SK-N-SH (cell line): Measurements from ENCODE around the gene ETV3. TPM values are rescaled to one million over a fixed set of nuclear protein-coding genes. Genes with fewer than 3 reads are reported as not detected.

Experiments
- CTCF ChIA-PET: fragments of 300-600, 350-600 bp; formaldehyde crosslinking; extraction: SDS; loops from one replicate; lab custom pipeline; 2021; lab: Yijun Ruan, JAX
- POLR2A ChIA-PET: fragments of 350-600 bp; sonication (Branson Sonifier 250); formaldehyde crosslinking; extraction: SDS; loops from one replicate; lab custom pipeline; 2020; ENCODE audit warnings: antibody characterized with exemption, inconsistent platforms; lab: Yijun Ruan, JAX
- DNase-seq: peaks from one replicate; pipeline ENCODE4 v3.0.0; 2012
- H2AFZ ChIP-seq: fragments of 200-600 bp; sonication (generic); 2 replicates; pipeline ENCODE4 v1.8.1; 2016; ENCODE audit warnings: antibody characterized with exemption, mild to moderate bottlenecking, low read depth
- H3F3A ChIP-seq: fragments of 200-600 bp; sonication (generic); replicated peaks from 2 replicates; pipeline ENCODE3; 2016; ENCODE audit warnings: antibody characterized with exemption, mild to moderate bottlenecking; ENCODE audit not compliant: insufficient read depth
- H3K27ac ChIP-seq, 2 experiments: fragments of 200-500 bp in 1 of 2; fragments of 200-600 bp in 1 of 2; sonication (Bioruptor generic) in 1 of 2; sonication (generic), shearing (Covaris generic) in 1 of 2; 2 replicates each; pipeline versions ENCODE4 v1.5.1 to v1.6.1; 2014 to 2016; ENCODE audit warnings: low read depth in 2 of 2, inconsistent platforms in 1 of 2, low read length in 1 of 2, mild to moderate bottlenecking in 1 of 2, mixed read lengths in 1 of 2
- H3K27me3 ChIP-seq: fragments of 200-600 bp; sonication (generic), shearing (Covaris generic); 2 replicates; pipeline ENCODE4 v1.6.1; 2016; ENCODE audit warnings: mixed run types; ENCODE audit not compliant: insufficient read depth
- H3K36me3 ChIP-seq, 2 experiments: fragments of 200-500 bp in 1 of 2; fragments of 200-600 bp in 1 of 2; sonication (Bioruptor generic) in 1 of 2; sonication (generic) in 1 of 2; replicated peaks in 1 of 2; 2 replicates each; pipeline versions ENCODE3 to v1.5.1; 2014 to 2016; ENCODE audit warnings: low read length in 1 of 2, mild to moderate bottlenecking in 1 of 2; ENCODE audit not compliant: insufficient read depth in 2 of 2, control insufficient read depth in 1 of 2
- H3K4me1 ChIP-seq, 2 experiments: fragments of 200-500 bp in 1 of 2; fragments of 200-600 bp in 1 of 2; sonication (Bioruptor generic) in 1 of 2; sonication (generic), shearing (Covaris generic) in 1 of 2; 2 replicates each; pipeline versions ENCODE4 v1.5.1 to v1.6.1; 2014 to 2016; ENCODE audit warnings: low read depth in 1 of 2, low read length in 1 of 2, mixed run types in 1 of 2; ENCODE audit not compliant: insufficient read depth in 2 of 2, control insufficient read depth in 1 of 2
- H3K4me2 ChIP-seq: fragments of 200-600 bp; sonication (generic), shearing (Covaris generic); 2 replicates; pipeline ENCODE4 v1.6.1; 2017; ENCODE audit warnings: mixed run types
- H3K4me3 ChIP-seq, 2 experiments: fragments of 200-500 bp in 1 of 2; fragments of 200-600 bp in 1 of 2; sonication (Bioruptor generic) in 1 of 2; sonication (generic), shearing (Covaris generic) in 1 of 2; 2 replicates each; pipeline versions ENCODE4 v1.5.1 to v1.8.1; 2014 to 2016; ENCODE audit warnings: low read depth in 2 of 2, inconsistent platforms in 1 of 2, low read length in 1 of 2, mild to moderate bottlenecking in 1 of 2, mixed read lengths in 1 of 2, moderate library complexity in 1 of 2
- H3K79me2 ChIP-seq: fragments of 200-600 bp; sonication (generic); 2 replicates; pipeline ENCODE4 v1.8.1; 2017; ENCODE audit warnings: mild to moderate bottlenecking; ENCODE audit not compliant: insufficient read depth
- H3K9ac ChIP-seq: fragments of 200-600 bp; sonication (generic); 2 replicates; pipeline ENCODE4 v1.6.1; 2017; ENCODE audit warnings: mixed run types
- H3K9me2 ChIP-seq: fragments of 200-600 bp; sonication (generic); 2 replicates; pipeline ENCODE4 v1.6.1; 2017; ENCODE audit warnings: mixed run types
- H3K9me3 ChIP-seq: fragments of 200-600 bp; sonication (generic); 2 replicates; pipeline ENCODE4 v1.6.1; 2017; ENCODE audit warnings: mixed run types, mild to moderate bottlenecking, moderate library complexity
- H4K20me1 ChIP-seq: fragments of 200-600 bp; sonication (generic); 2 replicates; pipeline ENCODE4 v1.6.1; 2017; ENCODE audit warnings: mild to moderate bottlenecking, mixed run types; ENCODE audit not compliant: insufficient read depth
- CTCF ChIP-seq: fragments of 200-600 bp; sonication (generic); IDR thresholded peaks from 2 replicates; pipeline ENCODE4 v1.6.1; 2017; ENCODE audit warnings: antibody characterized with exemption, mild to moderate bottlenecking, moderate library complexity
- ELF1 ChIP-seq: IDR thresholded peaks from 2 replicates; pipeline ENCODE4 v1.4.0; 2012
- EP300 ChIP-seq, 2 experiments: IDR thresholded peaks; 2 replicates each; pipeline versions ENCODE4 v1.4.0 to v1.6.1; 2012; ENCODE audit warnings: borderline replicate concordance in 1 of 2, low read depth in 1 of 2, low read length in 1 of 2
- EZH2phosphoT487 ChIP-seq: fragments of 200-600 bp; sonication (generic); IDR thresholded peaks from 2 replicates; pipeline ENCODE4 v1.6.1; 2017; ENCODE audit warnings: low read depth, mixed run types, mild to moderate bottlenecking, antibody characterized with exemption, moderate library complexity, borderline replicate concordance
- FOSL2 ChIP-seq: IDR thresholded peaks from 2 replicates; pipeline ENCODE4 v1.4.0; 2012; ENCODE audit warnings: low read depth, mild to moderate bottlenecking, moderate library complexity, borderline replicate concordance
- FOXJ3 ChIP-seq: sonication (generic); formaldehyde crosslinking; IDR thresholded peaks from 2 replicates; pipeline ENCODE4 v1.5.1; 2020; ENCODE audit warnings: mild to moderate bottlenecking, missing genetic modification reagents
- FOXM1 ChIP-seq: IDR thresholded peaks from 2 replicates; pipeline ENCODE4 v1.4.0; 2012; ENCODE audit warnings: low read depth, mild to moderate bottlenecking
- JUND ChIP-seq: IDR thresholded peaks from 2 replicates; pipeline ENCODE4 v1.4.0; 2012
- MAX ChIP-seq: IDR thresholded peaks from 2 replicates; pipeline ENCODE4 v1.4.0; 2012; ENCODE audit warnings: low read depth
- MXI1 ChIP-seq: IDR thresholded peaks from 2 replicates; pipeline ENCODE4 v1.6.1; 2012; ENCODE audit warnings: mild to moderate bottlenecking, low read depth, low read length, improper control_type of control experiment
- RCOR1 ChIP-seq: fragments of 150-350 bp; IDR thresholded peaks from 2 replicates; pipeline ENCODE4 v1.6.1; 2017; ENCODE audit warnings: antibody characterized with exemption, low read length
- RXRA ChIP-seq: IDR thresholded peaks from 2 replicates; pipeline ENCODE4 v1.4.0; 2012; ENCODE audit warnings: low read depth, mild to moderate bottlenecking, borderline replicate concordance
- SIN3A ChIP-seq: IDR thresholded peaks from 2 replicates; pipeline ENCODE4 v1.6.1; 2012; ENCODE audit warnings: low read depth, mild to moderate bottlenecking, low read length, moderate library complexity, borderline replicate concordance
- TAF1 ChIP-seq: IDR thresholded peaks from 2 replicates; pipeline ENCODE4 v1.6.1; 2012; ENCODE audit warnings: low read depth, mild to moderate bottlenecking, low read length, moderate library complexity, borderline replicate concordance
- TCF12 ChIP-seq: IDR thresholded peaks from 2 replicates; pipeline ENCODE4 v1.4.0; 2012
- TEAD4 ChIP-seq: IDR thresholded peaks from 2 replicates; pipeline ENCODE4 v1.4.0; 2012; ENCODE audit warnings: mild to moderate bottlenecking, borderline replicate concordance; ENCODE audit not compliant: insufficient read depth
- USF2 ChIP-seq: fragments of 150-350 bp; IDR thresholded peaks from 2 replicates; pipeline ENCODE4 v1.6.1; 2017; ENCODE audit warnings: antibody characterized with exemption, low read length, low read depth, borderline replicate concordance
- YY1 ChIP-seq: IDR thresholded peaks from 2 replicates; pipeline ENCODE4 v1.4.0; 2012; ENCODE audit warnings: low read depth, mild to moderate bottlenecking
- WGBS: methylation state at CpG from one replicate; pipeline ENCODE4 v1.1.6; 2017; ENCODE audit warnings: low lambda C conversion rate; 5-methylcytosine and 5-hydroxymethylcytosine counted together
- polyA plus RNA-seq, 3 experiments: library from polyadenylated mRNA; depleted of rRNA; stranded (reverse); fragments of >200 nt; gene quantifications; 2 replicates each; pipeline ENCODE4 v1.2.3, GENCODE V29; 2012

ETV3 gene
- polyA plus RNA-seq, 1 of the 3 experiments (the other 2 are of a cell fraction) = 5.4 TPM

GRCh38 chr1:157115851-157116736 is 22.1 kb downstream of the ETV3 start:
- no peak overlapping the region for H3K27ac ChIP-seq
- H3K4me1 ChIP-seq = no peaks in the 10 kb centered on the region
- H3K36me3 ChIP-seq = peaks cover 0 to under 1% of the 10 kb centered on the region in 2 experiments
- H3K79me2 ChIP-seq = no peaks in the 10 kb centered on the region
- CTCF ChIA-PET = interaction anchor here (1.5 to 4.7 kb wide), 2 partner anchors 26 to 40 kb away, joined by 6 to 27 read pairs; no protein-coding TSS in a partner anchor
- TF ChIP-seq JUND (no peak), TCF12 (no peak), TEAD4 (no peak), FOXJ3 (CRISPR knock-in tag) (no peak), RCOR1 (no peak), RXRA (no peak), SIN3A (no peak), CTCF (no peak), EP300 (IDR thresholded peaks at IDR 0.05; ENCODE audit: borderline replicate concordance in 1 of 2, low read depth in 1 of 2, low read length in 1 of 2) (no peak), YY1 (no peak), FOXM1 (no peak), USF2 (no peak), FOSL2 (no peak), ELF1 (no peak), MXI1 (no peak), MAX (no peak), TAF1 (no peak), EZH2phosphoT487 (no peak)
- TF ChIP-seq, all 33 proteins: peak for 0
- DNase-seq = no peak
- no peaks in the 10 kb centered on the region for H3K27me3 ChIP-seq
- H3F3A ChIP-seq = peaks cover 8% of the 10 kb centered on the region
- POLR2A ChIA-PET = no interaction called here
- WGBS = 69% methylated on average over 12 of the region's 16 CpGs
- no peak overlapping the region for H3K9ac ChIP-seq
- no peaks in the 10 kb centered on the region for H4K20me1 ChIP-seq
- no peak overlapping the region for H3K4me3 ChIP-seq
- H3K9me3 ChIP-seq = no peaks in the 10 kb centered on the region
- H2AFZ ChIP-seq = no peak overlapping the region
- H3K4me2 ChIP-seq = no peak overlapping the region
- H3K9me2 ChIP-seq = no peaks in the 10 kb centered on the region
